Neural cell (in vitro differentiated cells): ENCODE measurements around the gene PLK3. TPM values are rescaled to one million over a fixed set of nuclear protein-coding genes. Genes with fewer than 3 reads are reported as not detected.

Source experiments
- H2AFZ ChIP-seq: fragments of 200-600, 300-800 bp; sonication (generic), shearing (Covaris generic); 2 replicates; pipeline ENCODE4 v1.6.0; 2014; ENCODE audit warnings: low read depth, mild to moderate bottlenecking, antibody characterized with exemption, low read length, moderate library complexity
- H3F3A ChIP-seq: fragments of 200-600 bp; shearing (Covaris generic); 2 replicates; pipeline ENCODE4 v1.6.1; 2016; ENCODE audit warnings: mild to moderate bottlenecking, moderate library complexity, mixed read lengths, antibody characterized with exemption, low read length; ENCODE audit not compliant: insufficient read depth, poor library complexity, severe bottlenecking
- H3K27ac ChIP-seq: fragments of 200-600, 300-800 bp; sonication (generic), shearing (Covaris generic); 2 replicates; pipeline ENCODE4 v1.5.1; 2014; ENCODE audit warnings: mild to moderate bottlenecking, low read length, moderate library complexity
- H3K27me3 ChIP-seq: fragments of 300-800, 200-600 bp; sonication (generic), shearing (Covaris generic); 2 replicates; pipeline ENCODE4 v1.6.0; 2014; ENCODE audit warnings: mild to moderate bottlenecking, low read depth, low read length, moderate library complexity; ENCODE audit not compliant: insufficient read depth
- H3K36me3 ChIP-seq: fragments of 300-800, 200-600 bp; sonication (generic), shearing (Covaris generic); 2 replicates; pipeline ENCODE4 v1.5.1; 2014; ENCODE audit warnings: mild to moderate bottlenecking, antibody characterized with exemption, low read length, moderate library complexity; ENCODE audit not compliant: insufficient read depth
- H3K4me2 ChIP-seq: fragments of 300-800, 200-600 bp; sonication (generic), shearing (Covaris generic); 2 replicates; pipeline ENCODE4 v1.6.0; 2014; ENCODE audit warnings: mild to moderate bottlenecking, low read length
- H3K4me3 ChIP-seq: fragments of 300-800, 200-600 bp; sonication (generic), shearing (Covaris generic); 2 replicates; pipeline ENCODE4 v1.5.1; 2014; ENCODE audit warnings: mild to moderate bottlenecking, low read length, moderate library complexity
- H3K79me2 ChIP-seq: fragments of 200-600 bp; shearing (Covaris generic); replicated peaks from 2 replicates; pipeline ENCODE4 v1.6.0; 2014; ENCODE audit warnings: mild to moderate bottlenecking, low read length, moderate library complexity; ENCODE audit not compliant: insufficient read depth
- H3K9ac ChIP-seq: fragments of 300-800, 200-600 bp; sonication (generic), shearing (Covaris generic); 2 replicates; pipeline ENCODE4 v1.6.1; 2016; ENCODE audit warnings: mild to moderate bottlenecking, low read length, mixed read lengths
- H3K9me2 ChIP-seq: fragments of 200-600 bp; shearing (Covaris generic); 2 replicates; pipeline ENCODE4 v1.6.1; 2016; ENCODE audit warnings: mild to moderate bottlenecking, low read length, mixed read lengths; ENCODE audit not compliant: insufficient read depth
- H3K9me3 ChIP-seq: fragments of 200-600, 300-800 bp; sonication (generic), shearing (Covaris generic); 2 replicates; pipeline ENCODE4 v1.6.1; 2016; ENCODE audit warnings: mild to moderate bottlenecking, mixed run types, low read length, moderate library complexity, mixed read lengths
- H4K20me1 ChIP-seq: fragments of 200-600 bp; shearing (Covaris generic); 2 replicates; pipeline ENCODE4 v1.6.1; 2016; ENCODE audit warnings: mild to moderate bottlenecking, mixed run types; ENCODE audit not compliant: insufficient read depth
- CTCF ChIP-seq: fragments of 450-650 bp; IDR thresholded peaks from 2 replicates; pipeline ENCODE4 v1.5.1; 2014; ENCODE audit warnings: antibody characterized with exemption, mild to moderate bottlenecking, moderate library complexity; ENCODE audit not compliant: poor library complexity, severe bottlenecking
- EP300 ChIP-seq: fragments of 450-650 bp; conservative IDR thresholded peaks from 2 replicates; pipeline ENCODE4 v1.6.1; 2014; ENCODE audit warnings: antibody characterized with exemption, mild to moderate bottlenecking, moderate library complexity; ENCODE audit not compliant: poor library complexity, severe bottlenecking
- EZH2 ChIP-seq: fragments of 200-600, 300-800 bp; shearing (Covaris generic), sonication (generic); IDR thresholded peaks from 2 replicates; pipeline ENCODE4 v1.6.1; 2014; ENCODE audit warnings: antibody characterized with exemption, low read length, borderline replicate concordance, mild to moderate bottlenecking; ENCODE audit not compliant: insufficient read depth, poor library complexity, severe bottlenecking
- MXI1 ChIP-seq: fragments of 450-650 bp; conservative IDR thresholded peaks from 2 replicates; pipeline ENCODE4 v1.6.1; 2014; ENCODE audit warnings: antibody characterized with exemption, mild to moderate bottlenecking; ENCODE audit not compliant: poor library complexity, severe bottlenecking
- POLR2AphosphoS5 ChIP-seq: IDR thresholded peaks from 2 replicates; pipeline ENCODE4 v1.6.1; 2012
- RAD21 ChIP-seq: fragments of 450-650 bp; conservative IDR thresholded peaks from 2 replicates; pipeline ENCODE4 v1.6.1; 2014; ENCODE audit warnings: antibody characterized with exemption, mild to moderate bottlenecking, moderate library complexity
- REST ChIP-seq: IDR thresholded peaks from 2 replicates; pipeline ENCODE4 v1.6.1; 2012; ENCODE audit warnings: borderline replicate concordance
- SMC3 ChIP-seq: fragments of 450-650 bp; conservative IDR thresholded peaks from 2 replicates; pipeline ENCODE4 v1.6.1; 2014; ENCODE audit warnings: antibody characterized with exemption, mild to moderate bottlenecking, moderate library complexity; ENCODE audit not compliant: poor library complexity
- TAF1 ChIP-seq: IDR thresholded peaks from 2 replicates; pipeline ENCODE4 v1.6.1; 2012; ENCODE audit warnings: low read depth
- polyA minus RNA-seq: library from RNA; depleted of rRNA, polyadenylated mRNA; stranded (reverse); fragments of >200 nt; gene quantifications from 2 replicates; pipeline ENCODE4 v1.2.3, GENCODE V29; 2014
- polyA plus RNA-seq: library from polyadenylated mRNA; depleted of rRNA; stranded (reverse); fragments of >200 nt; gene quantifications from 2 replicates; pipeline ENCODE4 v1.2.3, GENCODE V29; 2014

The PLK3 gene
- polyA plus RNA-seq (8.3 and 12.1 TPM in 2 replicates), polyA minus RNA-seq (6.0 and 6.8 TPM in 2 replicates)

- H3K9me3 ChIP-seq = no peaks in the 10 kb centered on the region
Measured at GRCh38 chr1:44799770-44800584, at the start of gene PLK3. Gene PLK3 (plus strand): TSS chr1:44800377. CDS start chr1:44800464, 87 bp downstream.

More at GRCh38 chr1:44799770-44800584, at the start of gene PLK3:
- Histone ChIP-seq H3K27me3 (no peaks in the 10 kb centered on the region), H4K20me1 (no peaks in the 10 kb centered on the region), H3K4me2 (peak within 1 kb of the TSS; percentile 62), H3K9ac (peak within 1 kb of the TSS; percentile 84), H3K9me2 (no peaks in the 10 kb centered on the region), H3F3A (no peaks in the 10 kb centered on the region), H3K36me3 (no peaks in the 10 kb centered on the region), H2AFZ (peak within 1 kb of the TSS; percentile 73), H3K4me3 (peak within 1 kb of the TSS; percentile 89), H3K79me2 (no peaks in the 10 kb centered on the region), H3K27ac (peak within 1 kb of the TSS; percentile 81)
- TF ChIP-seq RAD21 (peak; percentile 57), EP300 (peak; percentile 23), MXI1 (peak; percentile 89), CTCF (peak; percentile 87), SMC3 (peak; percentile 44), TAF1 (peak; percentile 67), EZH2 (no peak), REST (no peak), POLR2AphosphoS5 (peak; percentile 90)
